IgD-negative memory B cell (primary cell): ENCODE data around the gene SLC25A11. TPM values are rescaled to one million over a fixed set of nuclear protein-coding genes. Genes with fewer than 3 reads are reported as not detected.
"Not testable (repeated sequence)": the region's sequence is repeated elsewhere in the genome, so short reads cannot be mapped to it uniquely, and the experiment has no call there.

ENCODE experiments used
- H3K27ac Mint-ChIP-seq, 3 donors: one replicate each; pipeline ENCODE4 v1.8.0; 2020 to 2022; ENCODE audit warnings: mild to moderate bottlenecking in 3 of 3, mixed read lengths in 3 of 3, moderate library complexity in 1 of 3
- H3K27me3 Mint-ChIP-seq: one replicate; pipeline ENCODE4 v1.8.0; 2021; ENCODE audit warnings: mixed read lengths
- H3K36me3 Mint-ChIP-seq: one replicate; pipeline ENCODE4 v1.8.0; 2020; ENCODE audit warnings: mild to moderate bottlenecking, mixed read lengths
- H3K4me1 Mint-ChIP-seq, 3 donors: one replicate each; pipeline ENCODE4 v1.8.0; 2020 to 2022; ENCODE audit warnings: mixed read lengths in 3 of 3, mild to moderate bottlenecking in 1 of 3
- H3K4me3 Mint-ChIP-seq, 4 donors: one replicate each; pipeline ENCODE4 v1.8.0; 2020 to 2022; ENCODE audit warnings: mild to moderate bottlenecking in 4 of 4, mixed read lengths in 4 of 4, moderate library complexity in 3 of 4
- H3K9me3 Mint-ChIP-seq, 3 donors: one replicate each; pipeline ENCODE4 v1.8.0; 2020 to 2021; ENCODE audit warnings: mixed read lengths in 3 of 3, mild to moderate bottlenecking in 1 of 3
- polyA plus RNA-seq: library from polyadenylated mRNA; unstranded; fragments of 300-500 nt; fragmentation: Illumina TruSeq; gene quantifications from one replicate; pipeline ENCODE4 v1.2.3, GENCODE V29; 2021

SLC25A11 gene
- polyA plus RNA-seq, 1 donor from 2014 or later, result 70.9 TPM

DNA sequence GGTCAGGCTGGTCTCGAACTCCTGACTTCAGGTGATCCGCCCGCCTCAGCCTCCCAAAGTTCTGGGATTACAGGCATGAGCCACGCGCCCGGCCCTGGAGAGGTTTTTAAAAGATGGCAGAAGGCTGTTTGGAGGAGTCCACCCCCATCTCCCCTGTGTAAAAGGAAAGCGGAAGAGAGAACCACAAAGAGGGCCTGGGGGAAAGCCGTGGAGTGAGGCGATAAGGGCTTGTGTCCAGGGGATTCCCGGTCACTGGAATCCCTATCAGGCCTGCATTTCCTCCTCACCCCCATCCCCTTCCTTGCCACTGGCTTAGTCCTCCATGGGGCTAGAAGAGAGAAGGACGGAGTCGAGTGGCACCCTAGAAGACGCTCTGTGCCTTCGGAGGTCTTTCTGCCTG lies 7.9 kb downstream of the SLC25A11 start, which contains the start of gene GP1BA:
GP1BA (plus strand) TSS at position 315 of the 400 bp plus-strand sequence. CDS start 328 bp downstream, outside the sequence.
- Mint-ChIP-seq H3K4me1 (peaks cover 12 to 22% (median 17%) of the 10 kb centered on the region in 3 donors), H3K27ac (peak within 1 kb of the TSS in 1 of 3 donors; percentile 19), H3K27me3 (peaks cover 8% of the 10 kb centered on the region), H3K9me3 (no peaks in the 10 kb centered on the region), H3K4me3 (peak within 1 kb of the TSS in 3 of 4 donors; percentile 7 to 63 (median 54)), H3K36me3 (peaks cover 9% of the 10 kb centered on the region)

DNA sequence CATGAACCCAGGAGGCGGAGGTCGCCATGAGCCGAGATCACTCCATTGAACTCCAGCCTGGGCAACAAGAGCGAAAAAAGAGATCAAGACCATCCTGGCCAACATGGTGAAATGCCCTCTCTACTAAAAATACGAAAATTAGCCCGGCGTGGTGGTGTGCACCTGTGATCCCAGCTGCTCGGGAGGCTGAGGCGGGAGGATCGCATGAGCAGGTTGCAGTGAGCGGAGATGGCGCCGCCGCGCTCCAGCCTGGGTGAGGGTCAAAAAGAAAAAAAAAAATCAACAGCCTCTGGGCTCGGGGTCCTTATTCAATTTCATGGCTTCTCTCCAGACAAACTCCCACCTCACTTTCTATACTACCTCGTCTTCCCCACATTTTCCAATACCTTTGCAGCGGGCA lies 11.0 kb downstream of the SLC25A11 start:
- peaks cover 7% of the 10 kb centered on the region for H3K27me3 Mint-ChIP-seq
- peaks cover 5 to 11% (median 11%) of the 10 kb centered on the region in 3 donors for H3K4me1 Mint-ChIP-seq
- H3K4me3 Mint-ChIP-seq, result no peak overlapping the region
- peaks cover 8% of the 10 kb centered on the region for H3K36me3 Mint-ChIP-seq
- H3K9me3 Mint-ChIP-seq, result no peaks in the 10 kb centered on the region
- no peak overlapping the region for H3K27ac Mint-ChIP-seq

DNA sequence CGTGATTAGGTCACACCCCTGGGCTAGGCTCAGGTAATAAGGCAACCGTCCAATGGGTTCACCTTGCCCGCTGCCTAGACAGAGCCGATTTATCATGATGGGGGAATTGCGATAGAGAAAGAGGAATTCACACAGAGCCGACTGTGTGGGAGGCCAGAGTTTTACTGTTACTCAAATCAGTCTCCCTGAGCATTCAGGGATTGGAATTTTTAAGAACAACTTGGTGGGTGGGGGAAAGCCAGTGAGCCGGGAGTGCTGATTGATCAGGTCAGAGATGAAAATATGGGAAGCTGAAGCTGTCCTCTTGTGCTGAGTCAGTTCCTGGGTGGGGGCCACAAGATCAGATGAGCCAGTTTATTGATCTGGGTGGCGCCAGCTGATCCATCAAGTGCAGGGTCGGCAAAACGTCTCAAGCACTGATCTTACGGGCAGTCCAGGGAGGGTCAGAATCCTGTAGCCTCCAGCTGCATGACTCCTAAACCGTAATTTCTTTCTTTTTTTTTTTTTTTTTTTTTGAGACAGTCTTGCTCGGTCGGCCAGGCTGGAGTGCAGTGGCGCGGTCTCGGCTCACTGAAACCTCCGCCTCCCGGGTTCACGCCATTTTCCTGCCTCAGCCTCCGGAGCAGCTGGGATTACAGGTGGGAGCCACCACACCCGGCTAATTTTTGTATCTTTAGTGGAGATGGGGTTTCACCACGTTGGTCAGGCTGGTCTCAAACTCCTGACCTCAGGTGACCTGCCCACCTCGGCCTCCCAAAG lies 13.1 kb downstream of the SLC25A11 start:
- not testable (repeated sequence) for H3K27ac Mint-ChIP-seq, H3K4me3 Mint-ChIP-seq, H3K27me3 Mint-ChIP-seq, H3K9me3 Mint-ChIP-seq, H3K4me1 Mint-ChIP-seq, H3K36me3 Mint-ChIP-seq

DNA sequence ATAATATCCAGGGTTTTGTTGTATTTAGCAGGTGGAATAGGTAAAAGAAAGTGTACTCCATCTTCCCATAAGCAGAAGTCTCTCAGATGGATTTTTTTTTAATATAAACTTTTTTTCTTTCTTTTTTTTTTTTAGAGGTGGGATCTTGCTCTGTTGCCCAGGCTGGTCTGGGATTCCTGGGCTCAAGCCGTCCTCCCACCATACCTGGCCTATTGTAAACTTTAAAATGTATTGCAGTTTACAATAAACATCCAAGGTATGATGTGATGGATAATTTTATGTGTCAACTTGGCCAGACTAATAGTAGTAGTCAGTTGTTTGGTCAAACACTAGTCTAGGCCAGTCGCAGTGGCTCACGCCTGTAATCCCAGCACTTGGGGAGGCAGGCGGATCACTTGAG lies 18.5 kb downstream of the SLC25A11 start:
- Mint-ChIP-seq H3K4me3 (no peak overlapping the region), H3K27me3 (no peaks in the 10 kb centered on the region), H3K4me1 (no peaks in the 10 kb centered on the region), H3K36me3 (peaks cover 2% of the 10 kb centered on the region), H3K27ac (no peak overlapping the region), H3K9me3 (no peaks in the 10 kb centered on the region)

DNA sequence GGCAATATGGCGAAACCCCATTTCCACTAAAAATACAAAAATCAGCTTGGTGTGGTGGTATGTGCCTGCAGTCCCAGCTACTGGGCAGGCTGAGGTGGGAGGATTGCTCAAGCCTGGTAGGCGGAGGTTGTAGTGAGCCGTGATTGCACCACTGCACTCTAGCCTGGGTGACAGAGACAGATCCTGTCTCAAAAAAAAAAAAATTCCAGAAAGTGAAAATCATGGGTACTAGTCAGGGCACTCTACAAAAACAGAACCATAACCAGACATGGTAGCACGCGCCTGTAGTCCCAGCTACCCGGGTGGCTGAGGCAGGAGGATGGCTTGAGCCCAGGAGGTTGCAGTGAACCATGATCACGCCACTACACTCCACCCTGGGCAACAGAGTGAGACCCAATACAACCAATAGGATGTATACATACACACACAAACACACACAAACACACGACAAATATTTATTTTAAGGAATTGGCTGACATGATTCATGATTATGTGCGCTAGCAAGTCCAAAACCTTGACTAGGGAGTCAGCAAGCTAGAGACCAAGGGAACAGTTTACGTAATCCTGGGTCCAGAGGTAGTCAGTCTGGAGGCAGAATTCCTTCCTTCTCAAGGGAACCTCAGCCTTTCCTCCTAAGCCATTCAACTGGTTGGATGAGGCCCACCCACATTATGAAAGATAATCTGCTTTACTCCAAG lies 19.3 kb downstream of the SLC25A11 start:
- peaks cover 2% of the 10 kb centered on the region for H3K36me3 Mint-ChIP-seq
- H3K9me3 Mint-ChIP-seq, result no peaks in the 10 kb centered on the region
- no peaks in the 10 kb centered on the region for H3K4me1 Mint-ChIP-seq
- H3K27ac Mint-ChIP-seq, result peak overlapping the region in 1 of 3 donors; percentile 19
- no peak overlapping the region for H3K4me3 Mint-ChIP-seq
- H3K27me3 Mint-ChIP-seq, result no peaks in the 10 kb centered on the region

DNA sequence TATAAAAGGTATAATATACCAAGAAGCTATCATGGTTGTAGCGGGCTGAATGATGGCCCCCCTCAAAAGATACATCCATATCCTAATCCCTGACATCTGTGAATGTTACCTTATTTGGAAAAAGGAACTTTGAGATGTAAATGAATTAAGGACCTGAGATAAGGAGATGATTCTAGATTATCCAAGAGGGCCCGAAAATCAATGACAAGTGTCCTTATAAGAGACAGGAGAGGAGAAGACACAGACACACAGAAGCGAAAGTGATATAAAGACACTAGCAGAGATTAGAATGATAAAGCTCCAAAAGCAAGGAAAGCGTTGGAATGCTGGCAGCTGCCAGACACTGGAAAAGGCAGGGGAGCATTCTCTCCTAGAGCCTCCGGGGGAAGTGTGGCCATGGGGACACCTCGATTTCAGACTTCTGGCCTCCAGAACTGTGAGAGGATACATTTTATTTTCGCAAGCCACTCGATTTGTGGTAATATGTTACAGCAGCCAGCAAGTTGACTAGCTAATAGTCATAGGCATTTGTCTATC lies 20.3 kb downstream of the SLC25A11 start:
- Mint-ChIP-seq H3K27ac (no peak overlapping the region), H3K36me3 (peaks cover 2% of the 10 kb centered on the region), H3K4me3 (no peak overlapping the region), H3K27me3 (no peaks in the 10 kb centered on the region), H3K4me1 (no peaks in the 10 kb centered on the region), H3K9me3 (no peaks in the 10 kb centered on the region)

DNA sequence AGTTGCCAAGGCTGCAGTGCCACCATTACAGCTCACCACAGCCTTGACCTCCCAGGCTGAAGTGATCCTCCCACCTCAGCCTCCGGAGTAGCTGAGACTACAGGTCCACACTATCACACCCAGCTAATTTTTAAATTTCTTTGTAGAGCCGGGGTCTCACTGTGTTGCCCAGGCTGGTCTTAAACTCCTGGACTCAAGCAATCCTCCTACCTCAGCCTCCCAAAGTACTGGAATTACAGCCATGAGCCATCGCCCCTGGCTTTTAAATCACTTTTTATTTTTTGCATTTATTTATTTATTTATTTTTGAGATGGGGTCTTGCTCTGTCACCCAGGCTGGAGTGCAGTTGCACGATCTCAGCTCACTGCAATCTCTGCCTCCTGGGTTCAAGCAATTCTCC lies 25.3 kb downstream of the SLC25A11 start:
- H3K27me3 Mint-ChIP-seq, H3K9me3 Mint-ChIP-seq, H3K36me3 Mint-ChIP-seq, H3K27ac Mint-ChIP-seq, H3K4me3 Mint-ChIP-seq, H3K4me1 Mint-ChIP-seq: not testable (repeated sequence)

DNA sequence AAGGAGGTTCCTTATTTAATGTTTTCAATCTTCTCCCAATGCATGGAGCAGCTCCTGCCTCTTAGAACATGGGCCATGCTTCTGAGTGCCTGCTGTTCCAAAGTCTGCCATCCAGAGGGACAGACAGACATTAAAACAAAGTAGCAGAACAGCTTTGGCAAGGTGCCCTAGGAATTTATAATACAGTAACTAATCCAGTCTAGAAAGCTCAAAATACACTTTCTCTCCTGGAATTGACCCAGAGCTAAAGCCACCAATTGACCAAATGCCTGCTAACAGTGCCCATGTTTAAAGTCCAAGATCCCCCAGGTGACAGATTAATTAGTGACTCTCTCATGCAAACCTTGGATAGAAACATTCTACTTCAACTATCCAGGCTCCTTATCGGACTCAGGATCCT lies 25.9 kb downstream of the SLC25A11 start:
- H3K9me3 Mint-ChIP-seq, result no peaks in the 10 kb centered on the region
- H3K27ac Mint-ChIP-seq, result no peak overlapping the region
- H3K4me1 Mint-ChIP-seq, result no peaks in the 10 kb centered on the region
- no peaks in the 10 kb centered on the region for H3K27me3 Mint-ChIP-seq
- H3K36me3 Mint-ChIP-seq, result peaks cover 2% of the 10 kb centered on the region
- no peak overlapping the region for H3K4me3 Mint-ChIP-seq

DNA sequence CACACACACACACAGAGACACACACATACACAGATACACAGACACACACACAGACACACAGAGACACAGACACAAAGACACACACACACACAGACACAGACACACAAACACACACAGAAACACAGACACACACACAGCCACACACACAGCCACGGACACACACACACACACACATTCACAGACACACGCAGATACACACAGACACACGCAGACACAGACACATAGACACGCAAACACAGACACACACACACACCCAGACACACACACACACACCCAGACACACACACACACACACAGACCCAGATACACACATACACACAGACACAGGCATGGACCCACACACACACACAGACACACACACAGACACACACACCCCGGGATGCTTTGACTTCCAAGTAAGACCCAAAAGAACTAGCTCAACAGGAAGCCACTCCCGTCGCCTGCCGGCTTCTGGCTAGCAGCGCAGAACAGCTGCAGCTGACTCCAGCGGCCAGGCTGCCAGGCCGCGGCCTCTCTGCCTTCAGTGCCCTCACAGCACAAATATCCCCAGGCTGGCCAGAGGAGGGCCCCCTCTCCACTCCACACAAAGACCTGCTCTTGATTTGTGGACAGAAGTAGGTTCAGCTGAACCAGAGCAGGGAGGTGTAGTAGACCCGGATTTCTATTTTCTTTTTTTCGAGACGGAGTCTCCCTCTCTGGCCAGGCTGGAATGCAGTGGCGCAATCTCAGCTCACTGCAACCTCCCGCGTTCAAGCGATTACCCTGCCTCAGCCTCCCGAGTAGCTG lies 30.9 kb downstream of the SLC25A11 start:
- H3K27me3 Mint-ChIP-seq, result no peaks in the 10 kb centered on the region
- peaks cover 3% of the 10 kb centered on the region for H3K36me3 Mint-ChIP-seq
- H3K27ac Mint-ChIP-seq, result no peak overlapping the region
- H3K4me3 Mint-ChIP-seq, result no peak overlapping the region
- H3K9me3 Mint-ChIP-seq, result no peaks in the 10 kb centered on the region
- no peaks in the 10 kb centered on the region for H3K4me1 Mint-ChIP-seq

DNA sequence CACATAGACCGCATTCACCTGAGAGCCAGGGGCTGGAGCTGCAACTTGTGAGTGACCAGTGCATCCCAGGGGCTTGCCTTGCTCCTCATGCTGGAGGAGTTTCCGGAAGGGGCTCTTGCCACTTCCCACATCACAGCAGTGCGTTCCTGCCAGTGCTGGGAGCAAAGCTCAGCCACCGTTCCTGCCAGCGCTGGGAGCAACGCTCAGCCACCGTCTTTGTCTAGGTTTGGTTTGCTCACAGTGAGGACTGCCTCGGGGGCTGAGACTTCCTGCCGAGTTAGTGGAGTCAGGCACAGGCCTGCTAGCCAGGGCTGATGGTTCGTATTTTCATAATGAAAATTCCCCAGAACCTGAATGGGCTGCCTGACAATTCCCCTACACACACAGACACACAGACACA lies 31.5 kb downstream of the SLC25A11 start:
- no peak overlapping the region for H3K27ac Mint-ChIP-seq
- H3K36me3 Mint-ChIP-seq, result peaks cover 3% of the 10 kb centered on the region
- peaks cover 3 to 4% (median 3%) of the 10 kb centered on the region in 3 donors for H3K4me1 Mint-ChIP-seq
- H3K27me3 Mint-ChIP-seq, result no peaks in the 10 kb centered on the region
- no peak overlapping the region for H3K4me3 Mint-ChIP-seq
- H3K9me3 Mint-ChIP-seq, result no peaks in the 10 kb centered on the region

DNA sequence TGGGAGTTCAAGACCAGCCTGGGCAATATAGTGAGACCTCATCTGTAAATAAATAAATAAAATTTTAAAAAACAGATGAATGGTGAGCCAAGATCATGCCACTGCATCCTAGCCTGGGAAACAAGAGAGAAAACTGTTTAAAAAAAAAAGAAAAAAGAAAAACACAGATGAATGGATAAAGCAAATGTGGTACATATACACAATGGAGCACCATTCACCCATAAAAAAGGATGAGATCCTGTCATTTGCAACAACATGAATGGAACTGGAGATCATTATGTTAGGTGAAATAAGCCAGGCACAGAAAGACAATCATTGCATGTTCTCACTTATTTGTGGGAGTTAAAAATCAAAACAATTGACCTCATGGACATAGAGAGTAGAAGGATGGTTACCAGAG lies 33.2 kb downstream of the SLC25A11 start:
- H3K9me3 Mint-ChIP-seq, H3K27ac Mint-ChIP-seq, H3K4me3 Mint-ChIP-seq, H3K27me3 Mint-ChIP-seq, H3K36me3 Mint-ChIP-seq: not testable (repeated sequence)
- peaks cover 11 to 15% (median 11%) of the 10 kb centered on the region in 3 donors for H3K4me1 Mint-ChIP-seq

DNA sequence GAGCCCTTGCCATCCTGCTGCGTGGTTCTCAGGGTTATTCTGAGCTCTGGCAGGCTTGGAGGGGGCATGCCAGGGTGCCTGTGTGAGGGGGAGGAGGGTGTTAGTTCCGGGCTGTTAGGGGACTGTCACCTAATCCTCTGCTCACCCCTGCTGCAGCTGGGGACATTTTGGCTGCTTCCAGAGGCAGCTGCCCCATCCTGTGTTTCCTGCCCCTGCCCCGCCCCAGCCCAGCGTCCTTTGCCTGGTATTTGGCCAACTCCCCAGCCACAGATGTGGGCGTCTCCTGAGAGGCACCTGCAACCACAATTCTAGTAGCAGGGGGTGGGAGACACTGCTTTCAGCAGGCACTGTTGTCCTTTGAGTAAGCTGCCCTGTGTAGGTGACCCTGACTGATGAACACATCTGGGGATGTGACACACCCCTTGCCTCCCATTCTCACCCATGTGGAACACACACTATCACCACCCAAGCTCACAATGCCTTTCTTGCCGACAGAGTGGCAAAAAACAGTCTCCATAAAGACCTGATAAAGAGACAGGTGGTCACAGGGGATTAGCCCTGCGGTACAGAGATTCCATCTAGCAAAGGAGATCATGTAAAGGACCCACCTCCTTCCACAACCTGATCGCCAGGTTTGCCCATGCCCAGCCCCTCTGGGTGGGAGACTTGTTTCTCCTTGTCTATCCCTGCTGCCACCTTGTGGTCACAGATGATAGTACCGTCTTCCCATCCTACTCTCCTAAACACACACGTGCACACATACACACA lies 36.6 kb downstream of the SLC25A11 start, which contains the start of gene CHRNE:
CHRNE (minus strand) TSS at position 48 of the 768 bp plus-strand sequence; CDS start at position 13, 35 bp downstream.
- Mint-ChIP-seq H3K9me3 (no peaks in the 10 kb centered on the region), H3K4me1 (peaks cover 17 to 21% (median 21%) of the 10 kb centered on the region in 3 donors), H3K4me3 (peak within 1 kb of the TSS; percentile 62 to 97 (median 90))

DNA sequence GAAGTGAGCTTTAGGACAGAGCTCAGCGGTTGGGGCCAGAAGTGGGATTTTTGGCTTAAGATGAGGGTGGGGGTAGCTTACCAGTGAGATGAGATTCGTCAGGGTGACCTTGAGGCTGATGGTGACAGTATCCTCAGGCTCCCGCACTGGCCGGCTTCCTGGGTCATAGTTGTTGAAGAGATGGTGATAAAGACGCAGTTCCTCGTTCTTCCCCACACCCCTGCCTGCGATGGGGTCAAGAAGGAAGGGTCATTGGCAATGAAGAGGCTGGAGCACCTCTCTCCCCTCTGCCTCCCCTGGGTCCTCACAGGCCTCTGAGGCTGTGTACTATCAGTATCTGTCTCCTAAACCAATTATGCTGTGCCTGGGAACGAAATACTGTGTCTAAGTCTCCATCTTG lies 37.3 kb downstream of the SLC25A11 start:
- H3K27me3 Mint-ChIP-seq, result no peaks in the 10 kb centered on the region
- H3K4me1 Mint-ChIP-seq, result peaks cover 17 to 22% (median 21%) of the 10 kb centered on the region in 3 donors
- peak overlapping the region; percentile 25 to 97 (median 83) for H3K4me3 Mint-ChIP-seq
- no peaks in the 10 kb centered on the region for H3K9me3 Mint-ChIP-seq
- H3K27ac Mint-ChIP-seq, result peak overlapping the region; percentile 39 to 91 (median 71)
- H3K36me3 Mint-ChIP-seq, result peaks cover 3% of the 10 kb centered on the region

More for the DNA sequence above, 36.6 kb downstream of the SLC25A11 start, which contains the start of gene CHRNE:
- Mint-ChIP-seq H3K27me3 (no peaks in the 10 kb centered on the region), H3K27ac (peak within 1 kb of the TSS; percentile 71 to 91 (median 82)), H3K36me3 (peaks cover 3% of the 10 kb centered on the region)
